ENCODE data around the gene CC2D2A. TPM values are rescaled to one million over a fixed set of nuclear protein-coding genes. Genes with fewer than 3 reads are reported as not detected.

CC2D2A gene
- total RNA-seq, 1 experiment from 2014 or later: 11.8 TPM

DNA sequence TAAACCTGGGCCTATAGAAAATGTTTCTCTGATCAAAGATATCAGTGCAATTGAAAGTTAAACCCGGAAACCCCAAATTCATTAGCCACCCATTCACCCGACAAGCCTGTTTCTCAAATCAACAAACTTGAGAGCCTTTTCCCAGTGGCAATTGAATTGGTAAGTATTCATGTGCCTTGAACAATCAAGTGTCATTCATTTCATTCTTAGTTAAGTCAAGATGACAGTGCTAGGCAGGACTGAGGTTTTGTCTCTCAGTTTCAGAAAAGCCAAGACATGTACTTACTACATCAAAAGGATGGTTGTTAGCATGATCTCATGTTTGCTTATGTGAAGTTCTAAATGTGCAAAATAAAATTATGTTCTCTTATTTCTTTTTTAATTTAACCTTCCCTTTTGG lies 32.3 kb downstream of the CC2D2A start:
- Mint-ChIP-seq H3K36me3 (ENCODE audit: insufficient read depth, unreplicated experiment) (peaks cover 5% of the 10 kb centered on the region), H3K9me3 (ENCODE audit: low read depth, unreplicated experiment) (peaks cover 4% of the 10 kb centered on the region), H3K27ac (ENCODE audit: unreplicated experiment) (no peak overlapping the region), H3K27me3 (ENCODE audit: unreplicated experiment) (no peaks in the 10 kb centered on the region), H3K4me3 (ENCODE audit: low read depth, unreplicated experiment) (no peak overlapping the region), H3K4me1 (ENCODE audit: low read depth, unreplicated experiment) (no peaks in the 10 kb centered on the region)
- no peak for TF ChIP-seq CTCF (IDR thresholded peaks at IDR 0.05; ENCODE audit: unreplicated experiment)
- BruUV-seq (replicated peaks): no TSS peak
- no peak for DNase-seq
- intact Hi-C loops (cut with micrococcal nuclease; ENCODE audit: unreplicated experiment): no loop called here
- CTCF ChIA-PET: no interaction called here

DNA sequence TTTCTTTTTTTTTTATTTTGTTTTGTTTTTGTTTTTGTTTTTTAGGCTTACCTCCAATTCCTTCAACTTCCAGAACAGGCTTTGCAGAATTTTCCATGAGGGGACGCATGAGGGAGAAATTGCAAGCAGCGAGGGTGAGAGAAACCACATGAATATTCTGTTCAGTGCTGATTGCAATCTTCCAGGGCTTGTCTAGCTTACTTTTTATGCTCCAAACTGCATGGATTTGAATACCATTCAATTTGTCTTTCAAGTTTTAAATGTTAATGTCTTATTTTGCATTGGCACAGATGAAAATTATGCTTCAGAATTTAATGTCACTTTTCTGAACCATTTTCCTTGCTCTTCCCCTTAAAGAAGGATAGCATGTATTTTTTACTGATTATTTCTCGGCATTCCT lies 32.7 kb downstream of the CC2D2A start:
- Mint-ChIP-seq H3K27me3 (ENCODE audit: unreplicated experiment) (no peaks in the 10 kb centered on the region), H3K27ac (ENCODE audit: unreplicated experiment) (no peak overlapping the region), H3K4me1 (ENCODE audit: low read depth, unreplicated experiment) (no peaks in the 10 kb centered on the region), H3K9me3 (ENCODE audit: low read depth, unreplicated experiment) (peaks cover 4% of the 10 kb centered on the region), H3K4me3 (ENCODE audit: low read depth, unreplicated experiment) (no peak overlapping the region), H3K36me3 (ENCODE audit: insufficient read depth, unreplicated experiment) (peaks cover 5% of the 10 kb centered on the region)
- intact Hi-C loops (cut with micrococcal nuclease; ENCODE audit: unreplicated experiment): no loop called here
- DNase-seq: no peak
- no TSS peak for BruUV-seq (replicated peaks)
- no peak for TF ChIP-seq CTCF (IDR thresholded peaks at IDR 0.05; ENCODE audit: unreplicated experiment)
- CTCF ChIA-PET: no interaction called here

DNA sequence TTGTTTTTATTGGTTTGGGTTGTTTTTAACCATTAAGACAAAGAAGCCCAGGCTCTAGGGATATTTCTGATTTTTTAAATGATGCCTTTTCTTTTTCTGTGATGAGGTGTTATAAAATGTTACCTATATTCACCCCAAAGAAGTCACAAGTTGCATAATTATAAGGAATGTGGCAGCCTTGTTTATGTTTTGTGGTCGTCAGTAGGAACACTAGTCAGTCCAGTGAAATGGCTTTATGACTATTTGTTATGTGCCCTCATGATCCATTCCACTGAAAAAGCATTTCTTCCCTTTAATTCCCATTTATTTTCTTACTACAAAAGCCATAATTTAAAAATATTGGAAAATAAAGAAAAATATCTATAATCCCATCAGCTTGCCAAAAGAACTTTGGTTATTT lies 34.4 kb downstream of the CC2D2A start:
- intact Hi-C loops (cut with micrococcal nuclease; ENCODE audit: unreplicated experiment): no loop called here
- CTCF ChIA-PET: no interaction called here
- no peaks in the 10 kb centered on the region for H3K9me3 Mint-ChIP-seq (ENCODE audit: low read depth, unreplicated experiment)
- TF ChIP-seq CTCF (IDR thresholded peaks at IDR 0.05; ENCODE audit: unreplicated experiment): no peak
- H3K4me1 Mint-ChIP-seq (ENCODE audit: low read depth, unreplicated experiment): no peaks in the 10 kb centered on the region
- no peak overlapping the region for H3K27ac Mint-ChIP-seq (ENCODE audit: unreplicated experiment)
- no peak for DNase-seq
- H3K4me3 Mint-ChIP-seq (ENCODE audit: low read depth, unreplicated experiment): no peak overlapping the region
- no peaks in the 10 kb centered on the region for H3K27me3 Mint-ChIP-seq (ENCODE audit: unreplicated experiment)
- peaks cover 5% of the 10 kb centered on the region for H3K36me3 Mint-ChIP-seq (ENCODE audit: insufficient read depth, unreplicated experiment)
- BruUV-seq (replicated peaks): no TSS peak

- Mint-ChIP-seq H3K4me3 (ENCODE audit: low read depth, unreplicated experiment) (no peak overlapping the region), H3K9me3 (ENCODE audit: low read depth, unreplicated experiment) (no peaks in the 10 kb centered on the region), H3K4me1 (ENCODE audit: low read depth, unreplicated experiment) (no peaks in the 10 kb centered on the region), H3K27me3 (ENCODE audit: unreplicated experiment) (no peaks in the 10 kb centered on the region), H3K27ac (ENCODE audit: unreplicated experiment) (no peak overlapping the region), H3K36me3 (ENCODE audit: insufficient read depth, unreplicated experiment) (peaks cover 5% of the 10 kb centered on the region)
- no TSS peak for BruUV-seq (replicated peaks)
- CTCF ChIA-PET: no interaction called here
- no peak for TF ChIP-seq CTCF (IDR thresholded peaks at IDR 0.05; ENCODE audit: unreplicated experiment)
- intact Hi-C loops (cut with micrococcal nuclease; ENCODE audit: unreplicated experiment): no loop called here
- DNase-seq: no peak
These were observed 36.8 kb downstream of the CC2D2A start for GRCh38 chr4:15506464-15506863.

GRCh38 chr4:15507679-15508078 lies 38.0 kb downstream of the CC2D2A start:
- DNase-seq: no peak
- H3K9me3 Mint-ChIP-seq (ENCODE audit: low read depth, unreplicated experiment): no peaks in the 10 kb centered on the region
- intact Hi-C loops (cut with micrococcal nuclease; ENCODE audit: unreplicated experiment): no loop called here
- CTCF ChIA-PET: no interaction called here
- H3K27me3 Mint-ChIP-seq (ENCODE audit: unreplicated experiment): no peaks in the 10 kb centered on the region
- no peaks in the 10 kb centered on the region for H3K4me1 Mint-ChIP-seq (ENCODE audit: low read depth, unreplicated experiment)
- no peak overlapping the region for H3K27ac Mint-ChIP-seq (ENCODE audit: unreplicated experiment)
- BruUV-seq (replicated peaks): no TSS peak
- peaks cover 5% of the 10 kb centered on the region for H3K36me3 Mint-ChIP-seq (ENCODE audit: insufficient read depth, unreplicated experiment)
- no peak for TF ChIP-seq CTCF (IDR thresholded peaks at IDR 0.05; ENCODE audit: unreplicated experiment)
- H3K4me3 Mint-ChIP-seq (ENCODE audit: low read depth, unreplicated experiment): no peak overlapping the region

Measured in Calu3 (cell line).